Neural cell (in vitro differentiated cells): ENCODE measurements around the gene MBNL2. TPM values are rescaled to one million over a fixed set of nuclear protein-coding genes. Genes with fewer than 3 reads are reported as not detected.

Experiments used
- H2AFZ ChIP-seq: fragments of 200-600, 300-800 bp; sonication (generic), shearing (Covaris generic); 2 replicates; pipeline ENCODE4 v1.6.0; 2014; ENCODE audit warnings: low read depth, mild to moderate bottlenecking, antibody characterized with exemption, low read length, moderate library complexity
- H3F3A ChIP-seq: fragments of 200-600 bp; shearing (Covaris generic); 2 replicates; pipeline ENCODE4 v1.6.1; 2016; ENCODE audit warnings: mild to moderate bottlenecking, moderate library complexity, mixed read lengths, antibody characterized with exemption, low read length; ENCODE audit not compliant: insufficient read depth, poor library complexity, severe bottlenecking
- H3K27ac ChIP-seq: fragments of 200-600, 300-800 bp; sonication (generic), shearing (Covaris generic); 2 replicates; pipeline ENCODE4 v1.5.1; 2014; ENCODE audit warnings: mild to moderate bottlenecking, low read length, moderate library complexity
- H3K27me3 ChIP-seq: fragments of 300-800, 200-600 bp; sonication (generic), shearing (Covaris generic); 2 replicates; pipeline ENCODE4 v1.6.0; 2014; ENCODE audit warnings: mild to moderate bottlenecking, low read depth, low read length, moderate library complexity; ENCODE audit not compliant: insufficient read depth
- H3K36me3 ChIP-seq: fragments of 300-800, 200-600 bp; sonication (generic), shearing (Covaris generic); 2 replicates; pipeline ENCODE4 v1.5.1; 2014; ENCODE audit warnings: mild to moderate bottlenecking, antibody characterized with exemption, low read length, moderate library complexity; ENCODE audit not compliant: insufficient read depth
- H3K4me2 ChIP-seq: fragments of 300-800, 200-600 bp; sonication (generic), shearing (Covaris generic); 2 replicates; pipeline ENCODE4 v1.6.0; 2014; ENCODE audit warnings: mild to moderate bottlenecking, low read length
- H3K4me3 ChIP-seq: fragments of 300-800, 200-600 bp; sonication (generic), shearing (Covaris generic); 2 replicates; pipeline ENCODE4 v1.5.1; 2014; ENCODE audit warnings: mild to moderate bottlenecking, low read length, moderate library complexity
- H3K79me2 ChIP-seq: fragments of 200-600 bp; shearing (Covaris generic); replicated peaks from 2 replicates; pipeline ENCODE4 v1.6.0; 2014; ENCODE audit warnings: mild to moderate bottlenecking, low read length, moderate library complexity; ENCODE audit not compliant: insufficient read depth
- H3K9ac ChIP-seq: fragments of 300-800, 200-600 bp; sonication (generic), shearing (Covaris generic); 2 replicates; pipeline ENCODE4 v1.6.1; 2016; ENCODE audit warnings: mild to moderate bottlenecking, low read length, mixed read lengths
- H3K9me2 ChIP-seq: fragments of 200-600 bp; shearing (Covaris generic); 2 replicates; pipeline ENCODE4 v1.6.1; 2016; ENCODE audit warnings: mild to moderate bottlenecking, low read length, mixed read lengths; ENCODE audit not compliant: insufficient read depth
- H3K9me3 ChIP-seq: fragments of 200-600, 300-800 bp; sonication (generic), shearing (Covaris generic); 2 replicates; pipeline ENCODE4 v1.6.1; 2016; ENCODE audit warnings: mild to moderate bottlenecking, mixed run types, low read length, moderate library complexity, mixed read lengths
- H4K20me1 ChIP-seq: fragments of 200-600 bp; shearing (Covaris generic); 2 replicates; pipeline ENCODE4 v1.6.1; 2016; ENCODE audit warnings: mild to moderate bottlenecking, mixed run types; ENCODE audit not compliant: insufficient read depth
- CTCF ChIP-seq: fragments of 450-650 bp; IDR thresholded peaks from 2 replicates; pipeline ENCODE4 v1.5.1; 2014; ENCODE audit warnings: antibody characterized with exemption, mild to moderate bottlenecking, moderate library complexity; ENCODE audit not compliant: poor library complexity, severe bottlenecking
- EP300 ChIP-seq: fragments of 450-650 bp; conservative IDR thresholded peaks from 2 replicates; pipeline ENCODE4 v1.6.1; 2014; ENCODE audit warnings: antibody characterized with exemption, mild to moderate bottlenecking, moderate library complexity; ENCODE audit not compliant: poor library complexity, severe bottlenecking
- EZH2 ChIP-seq: fragments of 200-600, 300-800 bp; shearing (Covaris generic), sonication (generic); IDR thresholded peaks from 2 replicates; pipeline ENCODE4 v1.6.1; 2014; ENCODE audit warnings: antibody characterized with exemption, low read length, borderline replicate concordance, mild to moderate bottlenecking; ENCODE audit not compliant: insufficient read depth, poor library complexity, severe bottlenecking
- MXI1 ChIP-seq: fragments of 450-650 bp; conservative IDR thresholded peaks from 2 replicates; pipeline ENCODE4 v1.6.1; 2014; ENCODE audit warnings: antibody characterized with exemption, mild to moderate bottlenecking; ENCODE audit not compliant: poor library complexity, severe bottlenecking
- POLR2AphosphoS5 ChIP-seq: IDR thresholded peaks from 2 replicates; pipeline ENCODE4 v1.6.1; 2012
- RAD21 ChIP-seq: fragments of 450-650 bp; conservative IDR thresholded peaks from 2 replicates; pipeline ENCODE4 v1.6.1; 2014; ENCODE audit warnings: antibody characterized with exemption, mild to moderate bottlenecking, moderate library complexity
- REST ChIP-seq: IDR thresholded peaks from 2 replicates; pipeline ENCODE4 v1.6.1; 2012; ENCODE audit warnings: borderline replicate concordance
- SMC3 ChIP-seq: fragments of 450-650 bp; conservative IDR thresholded peaks from 2 replicates; pipeline ENCODE4 v1.6.1; 2014; ENCODE audit warnings: antibody characterized with exemption, mild to moderate bottlenecking, moderate library complexity; ENCODE audit not compliant: poor library complexity
- TAF1 ChIP-seq: IDR thresholded peaks from 2 replicates; pipeline ENCODE4 v1.6.1; 2012; ENCODE audit warnings: low read depth
- polyA plus RNA-seq: library from polyadenylated mRNA; depleted of rRNA; stranded (reverse); fragments of >200 nt; gene quantifications from 2 replicates; pipeline ENCODE4 v1.2.3, GENCODE V29; 2014

Gene MBNL2
- polyA plus RNA-seq, 1 donor from 2014 or later = 4.3 TPM

GRCh38 chr13:97433727-97434396 lies 211.7 kb downstream of the MBNL2 start, which contains the start of gene RAP2A:
TSS of gene RAP2A (plus strand) at chr13:97434169. CDS start at chr13:97434471, 302 bp downstream.
- Histone ChIP-seq H3K9ac (peak within 1 kb of the TSS; percentile 96), H3K27ac (peak within 1 kb of the TSS; percentile 99), H3K79me2 (peaks cover 54% of the 10 kb centered on the region)

More at GRCh38 chr13:97433727-97434396, 211.7 kb downstream of the MBNL2 start, which contains the start of gene RAP2A:
- Histone ChIP-seq H3F3A (no peaks in the 10 kb centered on the region), H3K4me2 (peak within 1 kb of the TSS; percentile 64), H4K20me1 (no peaks in the 10 kb centered on the region), H3K4me3 (peak within 1 kb of the TSS; percentile 81), H3K9me2 (no peaks in the 10 kb centered on the region), H3K36me3 (no peaks in the 10 kb centered on the region), H2AFZ (peak within 1 kb of the TSS; percentile 98), H3K27me3 (no peaks in the 10 kb centered on the region), H3K9me3 (no peaks in the 10 kb centered on the region)
- TF ChIP-seq EZH2 = no peak
- TF ChIP-seq RAD21 = peak; percentile 39
- no peak for TF ChIP-seq CTCF
- peak; percentile 71 for TF ChIP-seq POLR2AphosphoS5
- TF ChIP-seq TAF1 = peak; percentile 88
- peak; percentile 68 for TF ChIP-seq MXI1
- peak; percentile 25 for TF ChIP-seq SMC3
- TF ChIP-seq EP300 = no peak
- TF ChIP-seq REST = no peak
